Fibroblast of lung (primary cell): ENCODE measurements around the gene CALN1. TPM values are rescaled to one million over a fixed set of nuclear protein-coding genes. Genes with fewer than 3 reads are reported as not detected.

ENCODE experiments used
- DNase-seq, 2 donors: peaks; one replicate each; pipeline versions ENCODE4 v3.0.0 to v3.0.0-alpha.2; 2010; ENCODE audit warnings: low read depth in 2 of 2
- H2AFZ ChIP-seq: 2 replicates; pipeline ENCODE4 v1.5.1; 2012; ENCODE audit warnings: low read length, control low read depth, inconsistent platforms
- H3K27ac ChIP-seq: 2 replicates; pipeline ENCODE4 v1.5.1; 2011; ENCODE audit warnings: low read length, control low read depth; ENCODE audit not compliant: insufficient read depth
- H3K27me3 ChIP-seq: 2 replicates; pipeline ENCODE4 v1.5.1; 2011; ENCODE audit warnings: mild to moderate bottlenecking, low read length; ENCODE audit not compliant: control insufficient read depth, insufficient read depth
- H3K36me3 ChIP-seq: 2 replicates; pipeline ENCODE4 v1.5.1; 2011; ENCODE audit warnings: low read length; ENCODE audit not compliant: control insufficient read depth, insufficient read depth
- H3K4me1 ChIP-seq: 2 replicates; pipeline ENCODE4 v1.5.1; 2011; ENCODE audit warnings: low read length; ENCODE audit not compliant: control insufficient read depth, insufficient read depth; ENCODE audit errors: extremely low read depth
- H3K4me2 ChIP-seq: 2 replicates; pipeline ENCODE4 v1.5.1; 2011; ENCODE audit warnings: low read length, control low read depth; ENCODE audit not compliant: insufficient read depth; ENCODE audit errors: extremely low read depth
- H3K4me3 ChIP-seq, 4 experiments: fragments of 200-600 bp in 1 of 4; sonication (generic) in 1 of 4; replicated peaks in 1 of 4; 2 replicates each; pipeline ENCODE4 v1.5.1; 2011 to 2016; ENCODE audit warnings: low read length in 4 of 4, low read depth in 3 of 4, mild to moderate bottlenecking in 3 of 4, control low read depth in 2 of 4, inconsistent platforms in 1 of 4, mixed read lengths in 1 of 4; ENCODE audit not compliant: insufficient read depth in 1 of 4; ENCODE audit errors: control extremely low read depth in 1 of 4
- H3K79me2 ChIP-seq: 2 replicates; pipeline ENCODE4 v1.5.1; 2012; ENCODE audit warnings: mild to moderate bottlenecking, low read length, inconsistent platforms; ENCODE audit not compliant: control insufficient read depth, insufficient read depth
- H3K9ac ChIP-seq: 2 replicates; pipeline ENCODE4 v1.5.1; 2011; ENCODE audit warnings: mild to moderate bottlenecking, low read length, control low read depth; ENCODE audit not compliant: insufficient read depth
- H3K9me3 ChIP-seq: 2 replicates; pipeline ENCODE4 v1.5.1; 2012; ENCODE audit warnings: low read depth, low read length; ENCODE audit not compliant: control insufficient read depth, insufficient read depth
- H4K20me1 ChIP-seq: 2 replicates; pipeline ENCODE4 v1.5.1; 2011; ENCODE audit warnings: low read length; ENCODE audit not compliant: control insufficient read depth, insufficient read depth; ENCODE audit errors: extremely low read depth
- CTCF ChIP-seq, 2 donors: IDR thresholded peaks in 1 of 2; conservative IDR thresholded peaks in 1 of 2; 1 replicate in 1 of 2; 2 replicates in 1 of 2; pipeline ENCODE4 v1.5.1; 2011 to 2012; ENCODE audit warnings: low read length in 2 of 2, control low read depth in 1 of 2, inconsistent platforms in 1 of 2, low read depth in 1 of 2, mild to moderate bottlenecking in 1 of 2
- EZH2 ChIP-seq: IDR thresholded peaks from 2 replicates; pipeline ENCODE4 v1.5.1; 2012; ENCODE audit warnings: low read length, control low read depth, mild to moderate bottlenecking; ENCODE audit errors: missing control alignments
- polyA plus RNA-seq, 2 donors: library from polyadenylated mRNA; depleted of rRNA in 1 of 2; stranded (reverse) in 1 of 2; unstranded in 1 of 2; fragments of >200 nt; gene quantifications; 2 replicates each; pipeline ENCODE4 v1.2.1, GENCODE V29; 2011 to 2012; ENCODE audit warnings: missing spikeins in 1 of 2
- total RNA-seq: library from RNA; depleted of rRNA; stranded (reverse); fragments of >200 nt; gene quantifications from 2 replicates; pipeline ENCODE4 v1.2.1, GENCODE V29; 2014

The CALN1 gene
- total and polyA plus RNA-seq, 2 donors (not counting 1 experiment from before 2014, with no cell fraction given): not detected

- H3K9me3 ChIP-seq: no peaks in the 10 kb centered on the region
- no peaks in the 10 kb centered on the region for H3K79me2 ChIP-seq
- H3K27me3 ChIP-seq: no peaks in the 10 kb centered on the region
- H4K20me1 ChIP-seq: no peaks in the 10 kb centered on the region
- TF ChIP-seq EZH2: no peak
- no peak for TF ChIP-seq CTCF (conservative IDR thresholded peaks at IDR 0.05 in 1 of 2, IDR thresholded peaks at IDR 0.05 in 1 of 2; ENCODE audit: low read depth in 1 of 2, low read length in 2 of 2)
- no peak overlapping the region for H3K4me3 ChIP-seq
- no peaks in the 10 kb centered on the region for H3K4me1 ChIP-seq
- H3K4me2 ChIP-seq: no peak overlapping the region
- H3K36me3 ChIP-seq: no peaks in the 10 kb centered on the region
- no peak for DNase-seq
- no peak overlapping the region for H2AFZ ChIP-seq
- no peak overlapping the region for H3K27ac ChIP-seq
- H3K9ac ChIP-seq: no peak overlapping the region
Observed at GRCh38 chr7:72334698-72335097, 77.4 kb downstream of the CALN1 start.

GRCh38 chr7:72334066-72334465, 78.1 kb downstream of the CALN1 start:
- no peak for DNase-seq
- H3K27ac ChIP-seq: no peak overlapping the region
- no peaks in the 10 kb centered on the region for H3K79me2 ChIP-seq
- H3K4me3 ChIP-seq: no peak overlapping the region
- H3K9ac ChIP-seq: no peak overlapping the region
- no peaks in the 10 kb centered on the region for H4K20me1 ChIP-seq
- no peaks in the 10 kb centered on the region for H3K27me3 ChIP-seq
- no peaks in the 10 kb centered on the region for H3K4me1 ChIP-seq
- H3K4me2 ChIP-seq: no peak overlapping the region
- H3K9me3 ChIP-seq: no peaks in the 10 kb centered on the region
- no peak for TF ChIP-seq CTCF (conservative IDR thresholded peaks at IDR 0.05 in 1 of 2, IDR thresholded peaks at IDR 0.05 in 1 of 2; ENCODE audit: low read depth in 1 of 2, low read length in 2 of 2)
- no peak for TF ChIP-seq EZH2
- H3K36me3 ChIP-seq: no peaks in the 10 kb centered on the region
- H2AFZ ChIP-seq: no peak overlapping the region

- Histone ChIP-seq H3K9ac (no peak overlapping the region), H3K27me3 (no peaks in the 10 kb centered on the region), H3K79me2 (no peaks in the 10 kb centered on the region), H3K27ac (no peak overlapping the region), H3K4me1 (no peaks in the 10 kb centered on the region), H2AFZ (no peak overlapping the region), H4K20me1 (no peaks in the 10 kb centered on the region), H3K4me3 (no peak overlapping the region), H3K9me3 (no peaks in the 10 kb centered on the region), H3K4me2 (no peak overlapping the region), H3K36me3 (no peaks in the 10 kb centered on the region)
- no peak for TF ChIP-seq CTCF (conservative IDR thresholded peaks at IDR 0.05 in 1 of 2, IDR thresholded peaks at IDR 0.05 in 1 of 2; ENCODE audit: low read depth in 1 of 2, low read length in 2 of 2)
- no peak for TF ChIP-seq EZH2
- DNase-seq: no peak
Observed at GRCh38 chr7:72326811-72327210, 85.3 kb downstream of the CALN1 start.
